ENCODE measurements around the gene GIT2.
A peak's percentile ranks its signal among the peaks of the same experiment; 100 is the strongest.

Gene GIT2

DNA sequence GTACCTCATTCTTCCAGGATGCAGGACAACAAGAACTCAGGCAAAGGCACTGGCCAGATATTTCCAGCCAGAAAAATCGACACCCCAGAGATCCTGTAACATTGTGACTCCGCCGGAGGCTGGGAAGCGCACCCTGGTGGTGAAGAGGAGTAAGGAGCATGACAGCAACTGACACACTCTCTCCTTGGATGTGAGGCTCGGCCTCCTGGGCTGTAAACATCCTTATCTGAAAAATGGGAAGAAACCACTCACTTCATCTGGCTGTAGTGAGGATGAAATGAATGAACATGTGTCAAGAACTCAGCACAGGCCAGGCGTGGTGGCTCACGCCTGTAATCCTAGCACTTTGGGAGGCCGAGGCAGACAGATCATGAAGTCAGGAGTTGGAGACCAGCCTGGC lies 68.5 kb downstream of the GIT2 start:
- no peaks in the 10 kb centered on the region for H3K4me1 ChIP-seq (ENCODE audit: control insufficient read depth, low read depth, low read length)
- no peaks in the 10 kb centered on the region for H3K27me3 ChIP-seq (ENCODE audit: insufficient read depth, low read length, poor library complexity)
- H3K79me2 ChIP-seq (ENCODE audit: control insufficient read depth, insufficient read depth, low read length): no peaks in the 10 kb centered on the region
- no peak overlapping the region for H4K8ac ChIP-seq (ENCODE audit: low read depth, low read length)
- no peak overlapping the region for H3K27ac ChIP-seq (ENCODE audit: low read depth, low read length)
- no peak overlapping the region for H3K4me3 ChIP-seq (ENCODE audit: low read length)
- H2BK5ac ChIP-seq (ENCODE audit: low read length): no peak overlapping the region
- no peak overlapping the region for H3K18ac ChIP-seq (ENCODE audit: low read length)
- peak; percentile 57 for DNase-seq
- no peak overlapping the region for H3K4me2 ChIP-seq (ENCODE audit: low read length)
- WGBS (ENCODE audit: extremely low coverage, insufficient coverage, low lambda C conversion rate): no CpG with 5 or more reads among the region's 8 CpGs
- H3K36me3 ChIP-seq (ENCODE audit: control insufficient read depth, insufficient read depth, low read length): peaks cover 3% of the 10 kb centered on the region
- no peak overlapping the region for H3K56ac ChIP-seq (ENCODE audit: low read length)
- no peak overlapping the region for H2AK5ac ChIP-seq (ENCODE audit: low read length)
- H2BK120ac ChIP-seq (ENCODE audit: low read depth, low read length): no peak overlapping the region
- H3K23ac ChIP-seq (ENCODE audit: low read length): no peak overlapping the region
- no peak overlapping the region for H4K5ac ChIP-seq (ENCODE audit: low read length)
- H3K9ac ChIP-seq (ENCODE audit: low read length): no peak overlapping the region
- H3K79me1 ChIP-seq (ENCODE audit: low read length): no peaks in the 10 kb centered on the region
- no peak overlapping the region for H3K4ac ChIP-seq (ENCODE audit: low read depth, low read length)
- no peak overlapping the region for H2BK15ac ChIP-seq (replicated peaks; ENCODE audit: low read depth)

GRCh38 chr12:109926488-109927210 lies 69.5 kb downstream of the GIT2 start:
- Histone ChIP-seq H3K23ac (ENCODE audit: low read length) (no peak overlapping the region), H3K56ac (ENCODE audit: low read length) (no peak overlapping the region), H2AK5ac (ENCODE audit: low read length) (no peak overlapping the region), H3K27ac (ENCODE audit: low read depth, low read length) (no peak overlapping the region), H3K4me2 (ENCODE audit: low read length) (no peak overlapping the region), H2BK5ac (ENCODE audit: low read length) (no peak overlapping the region), H3K4ac (ENCODE audit: low read depth, low read length) (no peak overlapping the region), H4K8ac (ENCODE audit: low read depth, low read length) (no peak overlapping the region), H2BK15ac (replicated peaks; ENCODE audit: low read depth) (no peak overlapping the region), H3K9ac (ENCODE audit: low read length) (no peak overlapping the region), H3K4me3 (ENCODE audit: low read length) (no peak overlapping the region), H3K79me2 (ENCODE audit: control insufficient read depth, insufficient read depth, low read length) (no peaks in the 10 kb centered on the region), H3K4me1 (ENCODE audit: control insufficient read depth, low read depth, low read length) (no peaks in the 10 kb centered on the region), H3K79me1 (ENCODE audit: low read length) (no peaks in the 10 kb centered on the region), H4K5ac (ENCODE audit: low read length) (no peak overlapping the region), H3K36me3 (ENCODE audit: control insufficient read depth, insufficient read depth, low read length) (no peaks in the 10 kb centered on the region), H3K18ac (ENCODE audit: low read length) (no peak overlapping the region), H3K27me3 (ENCODE audit: insufficient read depth, low read length, poor library complexity) (no peaks in the 10 kb centered on the region), H2BK120ac (ENCODE audit: low read depth, low read length) (no peak overlapping the region)
- no CpG with 5 or more reads among the region's 11 CpGs for WGBS (ENCODE audit: extremely low coverage, insufficient coverage, low lambda C conversion rate)
- DNase-seq: no peak

DNA sequence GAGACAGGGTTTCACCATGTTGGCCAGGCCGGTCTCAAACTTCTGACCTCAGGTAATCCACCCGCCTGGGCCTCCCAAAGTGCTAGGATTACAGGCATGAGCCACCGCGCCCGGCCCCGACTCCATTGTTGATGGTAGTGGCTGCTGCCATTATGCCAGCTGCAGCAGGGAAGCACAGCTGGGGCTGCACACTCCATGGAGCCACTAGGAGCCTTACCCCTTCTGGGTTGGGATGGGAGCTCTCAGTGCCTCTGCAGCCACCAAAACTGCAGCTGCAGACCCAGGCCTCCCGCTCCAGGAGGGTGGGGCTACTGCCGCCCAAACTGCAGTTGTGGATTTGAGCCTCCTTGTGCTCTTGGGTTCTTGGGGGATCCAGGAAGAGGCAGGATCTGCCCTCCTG lies 70.2 kb downstream of the GIT2 start:
- Histone ChIP-seq H3K23ac (ENCODE audit: low read length) (no peak overlapping the region), H3K36me3 (ENCODE audit: control insufficient read depth, insufficient read depth, low read length) (no peaks in the 10 kb centered on the region), H3K18ac (ENCODE audit: low read length) (no peak overlapping the region), H3K4me1 (ENCODE audit: control insufficient read depth, low read depth, low read length) (no peaks in the 10 kb centered on the region), H2BK120ac (ENCODE audit: low read depth, low read length) (no peak overlapping the region), H3K27ac (ENCODE audit: low read depth, low read length) (no peak overlapping the region), H3K79me2 (ENCODE audit: control insufficient read depth, insufficient read depth, low read length) (no peaks in the 10 kb centered on the region), H3K4ac (ENCODE audit: low read depth, low read length) (no peak overlapping the region), H2AK5ac (ENCODE audit: low read length) (no peak overlapping the region), H3K4me3 (ENCODE audit: low read length) (no peak overlapping the region), H4K8ac (ENCODE audit: low read depth, low read length) (no peak overlapping the region), H3K27me3 (ENCODE audit: insufficient read depth, low read length, poor library complexity) (no peaks in the 10 kb centered on the region), H3K4me2 (ENCODE audit: low read length) (no peak overlapping the region), H3K79me1 (ENCODE audit: low read length) (no peaks in the 10 kb centered on the region), H3K9ac (ENCODE audit: low read length) (no peak overlapping the region), H3K56ac (ENCODE audit: low read length) (no peak overlapping the region), H4K5ac (ENCODE audit: low read length) (no peak overlapping the region), H2BK15ac (replicated peaks; ENCODE audit: low read depth) (no peak overlapping the region), H2BK5ac (ENCODE audit: low read length) (no peak overlapping the region)
- DNase-seq: no peak
- WGBS (ENCODE audit: extremely low coverage, insufficient coverage, low lambda C conversion rate): no CpG with 5 or more reads among the region's 8 CpGs

- Histone ChIP-seq H2BK5ac (ENCODE audit: low read length) (no peak overlapping the region), H3K27ac (ENCODE audit: low read depth, low read length) (no peak overlapping the region), H3K4me3 (ENCODE audit: low read length) (no peak overlapping the region), H3K36me3 (ENCODE audit: control insufficient read depth, insufficient read depth, low read length) (no peaks in the 10 kb centered on the region), H3K27me3 (ENCODE audit: insufficient read depth, low read length, poor library complexity) (no peaks in the 10 kb centered on the region), H3K4me2 (ENCODE audit: low read length) (no peak overlapping the region), H2BK120ac (ENCODE audit: low read depth, low read length) (no peak overlapping the region), H3K56ac (ENCODE audit: low read length) (no peak overlapping the region), H3K18ac (ENCODE audit: low read length) (no peak overlapping the region), H3K4ac (ENCODE audit: low read depth, low read length) (no peak overlapping the region), H3K23ac (ENCODE audit: low read length) (no peak overlapping the region), H3K79me2 (ENCODE audit: control insufficient read depth, insufficient read depth, low read length) (no peaks in the 10 kb centered on the region), H3K4me1 (ENCODE audit: control insufficient read depth, low read depth, low read length) (no peaks in the 10 kb centered on the region), H4K8ac (ENCODE audit: low read depth, low read length) (no peak overlapping the region), H2AK5ac (ENCODE audit: low read length) (no peak overlapping the region), H2BK15ac (replicated peaks; ENCODE audit: low read depth) (no peak overlapping the region), H4K5ac (ENCODE audit: low read length) (no peak overlapping the region), H3K79me1 (ENCODE audit: low read length) (no peaks in the 10 kb centered on the region), H3K9ac (ENCODE audit: low read length) (no peak overlapping the region)
- WGBS (ENCODE audit: extremely low coverage, insufficient coverage, low lambda C conversion rate): no CpG with 5 or more reads among the region's 20 CpGs
- DNase-seq: no peak
Observed at GRCh38 chr12:109925185-109925840, 70.9 kb downstream of the GIT2 start.

DNA sequence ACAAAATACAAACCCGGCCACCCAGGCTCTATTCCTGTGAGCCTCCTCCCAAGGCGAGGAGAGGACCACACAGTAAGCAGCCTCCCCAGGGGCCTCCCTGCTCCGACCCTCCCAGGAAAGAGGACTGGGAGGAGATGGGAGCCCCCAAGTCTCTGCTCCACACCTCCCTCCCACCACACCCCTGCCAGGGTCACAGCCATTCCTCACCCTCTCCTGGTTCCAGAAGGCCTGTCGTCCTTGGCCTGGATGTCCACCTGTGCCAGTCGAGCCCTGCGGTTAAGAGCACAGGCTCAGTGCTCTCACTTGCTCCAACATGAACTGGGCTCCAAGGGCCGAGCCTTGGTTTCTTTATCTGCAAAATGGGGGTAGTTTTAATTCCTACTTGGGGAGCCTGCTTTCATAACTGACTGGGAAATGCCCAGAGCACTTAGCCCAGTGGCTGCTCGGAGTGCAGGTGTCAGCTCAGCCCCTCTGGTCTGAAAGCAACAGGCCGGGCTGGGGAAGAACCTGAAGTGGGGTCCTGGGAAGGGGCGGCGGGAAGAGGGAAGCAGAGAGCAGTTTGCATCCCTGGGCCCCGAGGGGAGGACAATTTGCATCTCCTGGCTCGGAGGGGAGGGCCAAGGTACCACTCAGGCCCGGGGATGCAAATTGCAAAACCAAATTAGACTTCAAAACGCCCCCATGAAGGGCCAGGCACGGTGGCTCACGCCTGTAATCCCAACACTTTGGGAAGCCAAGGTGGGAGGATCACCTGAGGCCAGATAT lies 72.5 kb downstream of the GIT2 start:
- no peaks in the 10 kb centered on the region for H3K79me2 ChIP-seq (ENCODE audit: control insufficient read depth, insufficient read depth, low read length)
- no peaks in the 10 kb centered on the region for H3K27me3 ChIP-seq (ENCODE audit: insufficient read depth, low read length, poor library complexity)
- H3K23ac ChIP-seq (ENCODE audit: low read length): no peak overlapping the region
- H4K5ac ChIP-seq (ENCODE audit: low read length): no peak overlapping the region
- H2BK15ac ChIP-seq (replicated peaks; ENCODE audit: low read depth): no peak overlapping the region
- H2AK5ac ChIP-seq (ENCODE audit: low read length): no peak overlapping the region
- no peak overlapping the region for H3K18ac ChIP-seq (ENCODE audit: low read length)
- no peak overlapping the region for H3K56ac ChIP-seq (ENCODE audit: low read length)
- H2BK5ac ChIP-seq (ENCODE audit: low read length): no peak overlapping the region
- no peak overlapping the region for H3K9ac ChIP-seq (ENCODE audit: low read length)
- H4K8ac ChIP-seq (ENCODE audit: low read depth, low read length): no peak overlapping the region
- no peak overlapping the region for H3K27ac ChIP-seq (ENCODE audit: low read depth, low read length)
- no peaks in the 10 kb centered on the region for H3K4me1 ChIP-seq (ENCODE audit: control insufficient read depth, low read depth, low read length)
- no CpG with 5 or more reads among the region's 17 CpGs for WGBS (ENCODE audit: extremely low coverage, insufficient coverage, low lambda C conversion rate)
- H3K4ac ChIP-seq (ENCODE audit: low read depth, low read length): no peak overlapping the region
- DNase-seq: no peak
- H3K79me1 ChIP-seq (ENCODE audit: low read length): no peaks in the 10 kb centered on the region
- no peak overlapping the region for H2BK120ac ChIP-seq (ENCODE audit: low read depth, low read length)
- H3K4me3 ChIP-seq (ENCODE audit: low read length): no peak overlapping the region
- peaks cover 2% of the 10 kb centered on the region for H3K36me3 ChIP-seq (ENCODE audit: control insufficient read depth, insufficient read depth, low read length)
- H3K4me2 ChIP-seq (ENCODE audit: low read length): no peak overlapping the region

All from mesendoderm (in vitro differentiated cells).